ENCODE results near the gene SCMH1. TPM values are rescaled to one million over a fixed set of nuclear protein-coding genes. Genes with fewer than 3 reads are reported as not detected.
A peak's percentile ranks its signal among the peaks of the same experiment; 100 is the strongest.

Gene SCMH1
- polyA plus RNA-seq, 2 of the 4 experiments (the other 2 are of a cell fraction) = 11.6 to 26.7 TPM

- H3K4me2 ChIP-seq = no peak overlapping the region
- POLR2A ChIA-PET = interaction anchor here (1.2 to 1.4 kb wide), 2 partner anchors 44 to 218 kb away, joined by 3 read pairs; partner anchors contain the start of genes CTPS1 and SCMH1
- TF ChIP-seq HOXA7 (CRISPR knock-in tag; IDR thresholded peaks at IDR 0.05) (peak; percentile 25; the same call in 1 of the 2 replicates), EHF (CRISPR knock-in tag; IDR thresholded peaks at IDR 0.05) (no peak), ELK1 (IDR thresholded peaks at IDR 0.05; ENCODE audit: low read depth, low read length) (no peak), POLR2A (IDR thresholded peaks at IDR 0.05; ENCODE audit: low read length) (no peak), FOSL2 (IDR thresholded peaks at IDR 0.05) (no peak), FOSL2 (CRISPR knock-in tag; IDR thresholded peaks at IDR 0.05) (no peak; the same call in 1 of the 2 replicates), FOSB (CRISPR knock-in tag; IDR thresholded peaks at IDR 0.05) (peak; percentile 67), HDAC2 (IDR thresholded peaks at IDR 0.05) (no peak), TFCP2L1 (CRISPR knock-in tag; IDR thresholded peaks at IDR 0.05) (peak; percentile 21; the same call in 1 of the 2 replicates), RCOR1 (IDR thresholded peaks at IDR 0.05; ENCODE audit: low read depth, low read length) (no peak), POLR2AphosphoS2 (conservative IDR thresholded peaks at IDR 0.05; ENCODE audit: low read length) (peak; percentile 99), SREBF2 (IDR thresholded peaks at IDR 0.05) (no peak), RAD21 (conservative IDR thresholded peaks at IDR 0.05 in 1 of 2, IDR thresholded peaks at IDR 0.05 in 1 of 2) (peak; percentile 16 to 26; a peak in 2 of 5 replicates), NR3C1 (IDR thresholded peaks at IDR 0.05) (no peak), BCL3 (IDR thresholded peaks at IDR 0.05) (no peak), ATOH8 (CRISPR knock-in tag; IDR thresholded peaks at IDR 0.05; ENCODE audit: low read depth) (no peak), EHMT2 (IDR thresholded peaks at IDR 0.05; ENCODE audit: low read depth) (no peak), SMC3 (IDR thresholded peaks at IDR 0.05) (peak; percentile 14; the same call in 2 of the 3 replicates), NFE2L2 (conservative IDR thresholded peaks at IDR 0.05; ENCODE audit: low read length) (no peak), JUN (IDR thresholded peaks at IDR 0.05) (peak; percentile 15 to 63; a peak in 3 of 5 replicates), NPAS2 (CRISPR knock-in tag; IDR thresholded peaks at IDR 0.05; ENCODE audit: borderline replicate concordance) (no peak), KDM5A (IDR thresholded peaks at IDR 0.05) (no peak), MYC (IDR thresholded peaks at IDR 0.05; ENCODE audit: borderline replicate concordance, low read length) (no peak), HEYL (CRISPR knock-in tag; IDR thresholded peaks at IDR 0.05) (no peak), MAX (IDR thresholded peaks at IDR 0.05) (peak; percentile 29; the same call in 1 of the 2 replicates), HOXB5 (CRISPR knock-in tag; IDR thresholded peaks at IDR 0.05) (no peak), CHD4 (IDR thresholded peaks at IDR 0.05; ENCODE audit: borderline replicate concordance) (no peak), BHLHE40 (IDR thresholded peaks at IDR 0.05; ENCODE audit: low read depth, low read length) (no peak), EP300 (IDR thresholded peaks at IDR 0.05) (no peak), USF2 (IDR thresholded peaks at IDR 0.05) (no peak), ZNF302 (CRISPR knock-in tag; IDR thresholded peaks at IDR 0.05) (no peak), TP53 (CRISPR knock-in tag; IDR thresholded peaks at IDR 0.05) (peak; percentile 54; the same call in 1 of the 2 replicates), PBX3 (IDR thresholded peaks at IDR 0.05) (no peak), RNF2 (IDR thresholded peaks at IDR 0.05; ENCODE audit: borderline replicate concordance, low read depth) (no peak), ZSCAN20 (CRISPR knock-in tag; IDR thresholded peaks at IDR 0.05) (no peak), RARB (CRISPR knock-in tag; IDR thresholded peaks at IDR 0.05) (no peak), GATA3 (IDR thresholded peaks at IDR 0.05; ENCODE audit: borderline replicate concordance) (no peak)
- H3K4me1 ChIP-seq = peaks cover 32% of the 10 kb centered on the region
- WGBS (ENCODE audit: missing lambda C conversion rate) = 85% methylated on average over 4 of the region's 5 CpGs
- FAIRE-seq = no peak
- peak overlapping the region in 1 of 2 experiments; percentile 66; a peak in 3 of 6 replicates for H3K27ac ChIP-seq
- ATAC-seq = peak; percentile 4 to 25
- H3K9me3 ChIP-seq = no peaks in the 10 kb centered on the region
- DNase-seq (ENCODE audit: low read depth in 1 of 2, low spot score in 1 of 2) = no peak
- H3K4me3 ChIP-seq = no peak overlapping the region
- CTCF ChIA-PET = interaction anchor here (0.5 to 1.3 kb wide), 5 partner anchors 15 to 172 kb away, joined by 3 to 4 read pairs (median 3); no protein-coding TSS in a partner anchor
Measured at GRCh38 chr1:41023279-41023990, 218.7 kb downstream of the SCMH1 start.
